ENCODE measurements around the gene MPHOSPH6.
A peak's percentile ranks its signal among the peaks of the same experiment; 100 is the strongest.
"Not testable (repeated sequence)": the region's sequence is repeated elsewhere in the genome, so short reads cannot be mapped to it uniquely, and the experiment has no call there.

Gene MPHOSPH6, protein sequence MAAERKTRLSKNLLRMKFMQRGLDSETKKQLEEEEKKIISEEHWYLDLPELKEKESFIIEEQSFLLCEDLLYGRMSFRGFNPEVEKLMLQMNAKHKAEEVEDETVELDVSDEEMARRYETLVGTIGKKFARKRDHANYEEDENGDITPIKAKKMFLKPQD

DNA sequence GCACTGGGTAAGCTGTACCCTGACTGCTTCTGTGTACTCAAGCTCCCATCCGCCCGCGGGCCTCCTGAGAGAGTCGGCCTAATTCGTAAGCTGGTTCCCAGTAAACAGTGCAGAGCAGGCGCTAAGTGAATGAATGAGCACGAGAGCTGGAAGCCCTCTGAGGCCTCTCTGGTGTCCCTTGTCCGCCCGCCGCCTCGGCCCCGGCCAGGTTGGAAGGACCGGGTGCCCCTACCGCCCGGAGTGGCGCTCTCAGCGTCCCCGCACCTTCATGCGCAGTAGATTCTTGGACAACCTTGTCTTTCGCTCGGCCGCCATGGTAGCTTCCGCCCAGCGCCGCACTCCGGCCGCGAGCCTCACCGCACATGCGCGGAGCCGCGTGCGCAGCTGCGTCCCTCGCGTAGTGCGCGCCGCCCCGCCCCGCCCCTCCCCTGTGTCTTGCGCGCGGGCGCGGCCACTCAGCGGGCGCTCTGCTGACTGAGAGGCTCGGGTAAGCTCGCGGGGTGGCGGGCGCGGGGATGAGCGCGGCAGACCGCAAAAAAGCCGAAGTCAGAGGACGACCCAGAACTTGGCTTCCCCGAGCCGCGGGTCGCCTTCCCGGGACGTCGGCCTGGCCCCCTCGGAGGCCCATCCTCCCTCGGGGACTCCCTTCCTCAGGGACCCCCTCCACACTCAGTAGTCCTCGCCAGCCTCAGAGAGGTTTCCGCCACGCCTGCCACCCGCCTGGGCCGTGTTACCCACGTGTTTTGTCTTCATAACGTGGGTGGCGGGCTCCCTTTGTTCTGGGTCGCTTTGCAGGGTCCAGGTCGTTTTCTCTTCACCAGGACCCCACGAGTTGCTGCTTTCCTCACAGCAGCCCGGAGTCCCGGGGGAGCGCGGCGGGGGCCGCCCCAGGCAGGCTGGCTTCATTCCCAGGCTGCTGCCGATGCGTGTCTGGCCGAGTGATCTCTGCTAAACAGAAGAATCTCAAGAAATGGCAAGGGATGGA, at the start of gene MPHOSPH6:
Gene MPHOSPH6 (minus strand): TSS at position 364 of the 985 bp plus-strand sequence. CDS start 49 bp downstream, at position 315.
- Mint-ChIP-seq H3K4me1 (peaks cover 34% of the 10 kb centered on the region), H3K27me3 (peaks cover 34% of the 10 kb centered on the region), H3K27ac (ENCODE audit: low read depth) (peak within 1 kb of the TSS; percentile 86), H3K9me3 (no peaks in the 10 kb centered on the region), H3K4me3 (peak within 1 kb of the TSS; percentile 88), H3K36me3 (ENCODE audit: insufficient read depth) (peaks cover 11% of the 10 kb centered on the region)
- DNase-seq (ENCODE audit: low spot score in 2 of 2) (peak; percentile 75 to 78), ATAC-seq (replicated peaks; ENCODE audit: extremely low read depth, poor library complexity, severe bottlenecking) (peak; percentile 91)

DNA sequence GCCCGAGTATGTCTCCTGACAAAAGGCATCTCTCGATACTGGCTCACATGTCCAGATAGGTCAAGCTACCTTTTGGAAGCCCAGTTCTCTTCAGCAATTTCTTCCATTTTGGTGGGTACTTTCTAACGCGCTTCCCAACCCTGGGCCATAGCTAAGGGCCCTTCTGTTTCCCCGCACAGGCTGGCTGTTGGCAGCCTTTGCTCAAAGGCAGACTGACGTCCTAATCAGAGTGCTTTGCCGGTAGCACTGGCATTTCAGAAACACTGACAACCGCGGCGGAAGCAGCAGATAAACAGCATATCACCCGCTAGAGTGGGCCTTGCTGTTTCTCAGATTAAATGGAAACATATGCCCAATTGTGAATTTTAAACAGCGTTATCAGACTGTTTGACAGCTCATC, 49.3 kb upstream of the MPHOSPH6 start:
- no peaks in the 10 kb centered on the region for H3K36me3 Mint-ChIP-seq (ENCODE audit: insufficient read depth)
- H3K4me1 Mint-ChIP-seq: no peaks in the 10 kb centered on the region
- no peak overlapping the region for H3K4me3 Mint-ChIP-seq

DNA sequence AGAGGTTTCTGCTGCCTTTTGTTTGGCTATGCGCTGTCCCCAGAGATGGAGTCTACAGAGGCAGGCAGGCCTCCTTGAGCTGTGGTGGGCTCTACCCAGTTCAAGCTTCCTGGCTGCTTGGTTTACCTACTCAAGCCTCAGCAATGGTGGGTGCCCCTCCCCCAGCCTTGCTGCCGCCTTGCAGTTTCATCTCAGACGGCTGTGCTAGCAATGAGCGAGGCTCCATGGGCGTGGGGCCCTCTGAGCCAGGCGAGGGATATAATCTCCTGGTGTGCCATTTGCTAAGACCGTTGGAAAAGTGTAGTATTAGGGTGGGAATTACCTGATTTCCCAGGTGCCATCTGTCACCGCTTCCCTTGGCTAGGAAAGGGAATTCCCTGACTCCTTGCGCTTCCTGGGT, 39.3 kb upstream of the MPHOSPH6 start:
- DNase-seq (ENCODE audit: low spot score in 2 of 2); H3K4me1 Mint-ChIP-seq; H3K36me3 Mint-ChIP-seq (ENCODE audit: insufficient read depth); H3K4me3 Mint-ChIP-seq; ATAC-seq (replicated peaks; ENCODE audit: extremely low read depth, poor library complexity, severe bottlenecking); H3K9me3 Mint-ChIP-seq; H3K27ac Mint-ChIP-seq (ENCODE audit: low read depth): not testable (repeated sequence)
- peaks cover 73% of the 10 kb centered on the region for H3K27me3 Mint-ChIP-seq

More for the DNA sequence above, 49.3 kb upstream of the MPHOSPH6 start:
- peaks cover 21% of the 10 kb centered on the region for H3K27me3 Mint-ChIP-seq
- no peak for ATAC-seq (replicated peaks; ENCODE audit: extremely low read depth, poor library complexity, severe bottlenecking)
- H3K9me3 Mint-ChIP-seq: no peaks in the 10 kb centered on the region
- DNase-seq (ENCODE audit: low spot score in 2 of 2): no peak
- no peak overlapping the region for H3K27ac Mint-ChIP-seq (ENCODE audit: low read depth)

DNA sequence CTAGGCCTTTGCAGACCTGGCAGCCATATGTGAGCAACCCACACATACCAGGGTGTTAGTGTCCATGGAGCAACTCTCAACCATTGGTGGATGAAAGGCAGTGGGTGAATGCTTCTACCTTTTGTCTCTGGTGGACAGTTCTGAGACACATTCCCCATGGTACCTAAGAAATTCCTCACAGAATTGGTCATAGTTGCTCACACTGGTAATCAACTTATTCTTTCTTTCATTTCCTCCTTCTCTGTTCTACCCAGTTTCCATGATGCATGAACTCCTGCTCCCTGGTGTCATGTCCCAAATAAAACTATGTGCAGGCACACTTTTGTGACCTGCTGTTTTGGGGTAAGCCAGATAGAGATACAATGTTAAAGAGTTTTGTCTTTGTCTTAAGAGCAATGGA, 33.2 kb upstream of the MPHOSPH6 start:
- H3K4me1 Mint-ChIP-seq: no peaks in the 10 kb centered on the region
- peaks cover 34% of the 10 kb centered on the region for H3K27me3 Mint-ChIP-seq
- H3K4me3 Mint-ChIP-seq: no peak overlapping the region
- DNase-seq (ENCODE audit: low spot score in 2 of 2) (no peak), ATAC-seq (replicated peaks; ENCODE audit: extremely low read depth, poor library complexity, severe bottlenecking) (no peak)
- no peak overlapping the region for H3K27ac Mint-ChIP-seq (ENCODE audit: low read depth)
- H3K9me3 Mint-ChIP-seq: no peaks in the 10 kb centered on the region
- no peaks in the 10 kb centered on the region for H3K36me3 Mint-ChIP-seq (ENCODE audit: insufficient read depth)

DNA sequence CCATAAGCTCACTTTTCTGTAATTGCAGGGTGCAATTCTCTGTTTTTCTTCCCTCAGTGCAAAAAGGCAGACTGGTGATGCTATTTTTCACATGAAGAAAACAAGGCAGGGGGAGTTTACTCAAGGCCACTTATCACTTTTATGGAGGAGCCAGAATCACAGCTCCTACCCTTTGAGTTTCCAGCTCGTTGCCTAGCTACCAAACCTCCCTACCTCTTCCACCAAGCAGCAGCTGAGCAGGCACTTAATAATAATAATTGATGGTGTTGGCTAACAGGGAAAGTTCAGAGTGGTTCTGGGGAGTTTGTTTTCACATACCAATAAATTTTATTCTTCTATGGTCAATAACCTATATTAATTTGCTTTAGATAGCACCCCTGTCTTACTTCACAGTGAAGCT, 31.9 kb upstream of the MPHOSPH6 start:
- no peak overlapping the region for H3K27ac Mint-ChIP-seq (ENCODE audit: low read depth)
- H3K4me1 Mint-ChIP-seq: no peaks in the 10 kb centered on the region
- no peak for DNase-seq (ENCODE audit: low spot score in 2 of 2)
- ATAC-seq (replicated peaks; ENCODE audit: extremely low read depth, poor library complexity, severe bottlenecking): no peak
- no peak overlapping the region for H3K4me3 Mint-ChIP-seq
- H3K9me3 Mint-ChIP-seq: no peaks in the 10 kb centered on the region
- H3K27me3 Mint-ChIP-seq: peaks cover 21% of the 10 kb centered on the region
- no peaks in the 10 kb centered on the region for H3K36me3 Mint-ChIP-seq (ENCODE audit: insufficient read depth)

DNA sequence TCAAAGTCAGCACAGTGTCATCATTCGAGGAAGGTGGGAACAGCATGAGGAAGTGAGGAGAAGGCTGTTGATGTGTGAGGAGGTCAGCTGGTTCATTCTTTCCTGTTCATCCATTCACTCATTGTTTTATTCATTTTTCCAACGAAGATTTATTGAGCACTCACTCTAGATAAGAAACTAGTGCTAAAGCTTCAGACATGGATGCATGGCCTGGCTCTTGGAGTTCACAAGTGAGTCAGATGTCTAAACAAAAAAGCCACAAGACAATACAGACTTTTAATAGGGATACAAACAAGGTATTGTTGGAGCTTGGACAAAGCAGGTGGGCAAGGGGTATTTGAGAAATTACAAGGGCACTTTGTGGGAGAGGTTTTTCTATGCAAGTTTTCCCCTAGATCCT, 31.3 kb upstream of the MPHOSPH6 start:
- H3K27me3 Mint-ChIP-seq: peaks cover 15% of the 10 kb centered on the region
- no peak overlapping the region for H3K4me3 Mint-ChIP-seq
- no peak for DNase-seq (ENCODE audit: low spot score in 2 of 2)
- H3K27ac Mint-ChIP-seq (ENCODE audit: low read depth): no peak overlapping the region
- H3K4me1 Mint-ChIP-seq: no peaks in the 10 kb centered on the region
- H3K36me3 Mint-ChIP-seq (ENCODE audit: insufficient read depth): no peaks in the 10 kb centered on the region
- no peak for ATAC-seq (replicated peaks; ENCODE audit: extremely low read depth, poor library complexity, severe bottlenecking)
- no peaks in the 10 kb centered on the region for H3K9me3 Mint-ChIP-seq

DNA sequence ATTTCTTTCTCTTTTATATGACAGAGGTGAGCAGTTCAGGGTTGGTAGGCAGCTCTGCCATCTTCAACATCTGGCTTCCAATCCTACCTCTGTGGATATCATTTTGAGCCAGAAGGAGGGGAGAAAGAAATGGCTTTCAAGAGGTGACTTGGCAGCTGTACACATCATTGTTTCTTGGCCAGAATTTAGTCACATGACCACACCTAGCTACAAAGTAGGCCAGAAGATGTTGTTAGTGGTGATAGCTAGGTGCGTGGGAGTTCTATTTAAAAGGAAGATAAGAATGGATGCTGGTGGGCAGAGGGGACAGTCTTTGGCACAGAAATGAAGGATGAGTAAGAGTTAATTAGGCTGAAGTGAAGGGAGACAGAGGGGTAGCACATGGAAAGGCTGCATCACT, 29.2 kb upstream of the MPHOSPH6 start:
- Mint-ChIP-seq H3K27ac (ENCODE audit: low read depth) (no peak overlapping the region), H3K27me3 (peaks cover 12% of the 10 kb centered on the region), H3K9me3 (no peaks in the 10 kb centered on the region), H3K4me3 (no peak overlapping the region), H3K36me3 (ENCODE audit: insufficient read depth) (no peaks in the 10 kb centered on the region), H3K4me1 (no peaks in the 10 kb centered on the region)
- DNase-seq (ENCODE audit: low spot score in 2 of 2): no peak
- no peak for ATAC-seq (replicated peaks; ENCODE audit: extremely low read depth, poor library complexity, severe bottlenecking)

DNA sequence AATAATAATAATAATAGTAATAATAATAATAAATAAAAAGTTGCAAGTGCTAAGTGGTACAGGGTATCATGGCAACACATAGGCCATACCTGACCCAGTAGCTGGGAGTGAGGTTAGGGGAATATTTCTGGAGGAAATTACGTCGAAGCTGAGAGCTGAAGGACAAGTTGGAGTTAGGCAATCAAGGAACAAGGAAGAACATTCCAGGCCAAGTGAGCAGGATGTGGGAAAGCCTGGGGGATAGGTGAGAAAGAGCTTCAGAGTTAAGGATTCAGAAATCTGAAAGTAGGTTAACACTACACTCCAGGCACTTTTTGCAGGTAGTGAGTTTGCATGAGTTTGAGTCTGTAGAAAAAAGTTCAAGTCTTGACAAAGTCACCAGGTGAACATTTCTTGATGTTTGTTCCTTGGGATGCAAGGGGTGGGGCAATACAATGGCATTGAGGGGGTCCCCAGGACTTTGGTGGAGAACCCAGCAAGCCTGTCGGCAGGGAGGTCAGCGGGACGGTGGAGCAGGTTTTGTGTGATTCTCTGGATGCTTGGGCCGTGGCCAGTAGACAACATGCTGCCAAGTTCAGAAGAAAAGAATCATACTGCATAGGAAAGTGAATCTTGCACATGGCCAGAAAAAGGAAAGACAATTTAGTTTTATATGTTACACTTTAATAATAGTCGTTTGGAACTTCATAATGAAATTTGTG, 27.7 kb upstream of the MPHOSPH6 start:
- H3K36me3 Mint-ChIP-seq (ENCODE audit: insufficient read depth): no peaks in the 10 kb centered on the region
- no peaks in the 10 kb centered on the region for H3K9me3 Mint-ChIP-seq
- H3K27me3 Mint-ChIP-seq: peaks cover 12% of the 10 kb centered on the region
- peaks cover 6% of the 10 kb centered on the region for H3K4me1 Mint-ChIP-seq
- no peak overlapping the region for H3K27ac Mint-ChIP-seq (ENCODE audit: low read depth)
- H3K4me3 Mint-ChIP-seq: no peak overlapping the region
- ATAC-seq (replicated peaks; ENCODE audit: extremely low read depth, poor library complexity, severe bottlenecking) (no peak), DNase-seq (ENCODE audit: low spot score in 2 of 2) (no peak)

DNA sequence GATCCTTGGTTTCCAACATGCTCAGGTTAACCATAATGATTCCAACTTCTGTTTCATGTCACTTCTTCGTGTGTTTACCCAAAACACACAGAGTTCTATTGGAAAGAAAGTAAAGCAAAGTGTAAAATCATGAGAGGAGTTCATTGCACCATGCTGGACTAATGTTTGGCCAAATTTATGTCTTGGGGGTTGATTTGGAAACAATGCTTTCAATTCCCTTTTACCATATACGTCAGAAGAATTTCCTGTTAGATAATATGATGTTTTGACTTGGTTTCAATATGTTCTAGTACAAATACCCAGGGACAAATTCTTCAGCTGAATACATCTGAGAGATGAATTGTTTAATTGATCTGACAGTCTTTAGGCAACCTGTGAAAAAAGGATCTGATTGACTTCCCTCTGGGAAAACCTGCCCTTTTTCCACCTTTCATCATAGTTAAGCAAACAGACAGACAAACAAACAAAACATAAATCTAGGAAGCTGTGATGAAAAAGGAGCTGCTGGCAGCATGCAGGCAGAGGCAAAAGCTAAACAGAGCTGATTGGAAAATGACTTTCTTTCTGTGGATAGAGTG, 26.0 kb upstream of the MPHOSPH6 start:
- H3K4me3 Mint-ChIP-seq: no peak overlapping the region
- no peaks in the 10 kb centered on the region for H3K36me3 Mint-ChIP-seq (ENCODE audit: insufficient read depth)
- no peak overlapping the region for H3K27ac Mint-ChIP-seq (ENCODE audit: low read depth)
- H3K27me3 Mint-ChIP-seq: peaks cover 4% of the 10 kb centered on the region
- peaks cover 10% of the 10 kb centered on the region for H3K4me1 Mint-ChIP-seq
- H3K9me3 Mint-ChIP-seq: no peaks in the 10 kb centered on the region
- DNase-seq (ENCODE audit: low spot score in 2 of 2) (no peak), ATAC-seq (replicated peaks; ENCODE audit: extremely low read depth, poor library complexity, severe bottlenecking) (no peak)

DNA sequence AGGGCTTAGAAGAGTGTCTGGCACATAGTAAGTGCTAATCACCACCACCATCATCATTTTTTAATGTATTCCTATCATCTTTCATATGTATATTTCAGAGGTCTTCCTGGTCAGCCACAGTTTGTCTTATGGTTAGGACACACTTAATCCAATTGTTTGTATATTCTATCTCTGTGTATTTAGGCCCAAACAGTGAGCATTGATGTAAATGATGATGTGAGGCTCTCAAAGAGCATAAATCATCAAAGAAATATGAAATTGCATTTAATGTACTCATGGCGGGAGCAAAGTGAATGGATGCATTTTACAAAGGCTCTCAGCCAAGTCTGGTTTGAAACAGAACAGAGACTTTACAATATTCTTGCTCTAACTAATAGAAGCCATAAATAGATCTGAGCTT, 24.1 kb upstream of the MPHOSPH6 start:
- Mint-ChIP-seq H3K4me3 (no peak overlapping the region), H3K36me3 (ENCODE audit: insufficient read depth) (no peaks in the 10 kb centered on the region), H3K9me3 (no peaks in the 10 kb centered on the region), H3K4me1 (peaks cover 10% of the 10 kb centered on the region), H3K27me3 (peaks cover 9% of the 10 kb centered on the region), H3K27ac (ENCODE audit: low read depth) (no peak overlapping the region)
- DNase-seq (ENCODE audit: low spot score in 2 of 2) (no peak), ATAC-seq (replicated peaks; ENCODE audit: extremely low read depth, poor library complexity, severe bottlenecking) (no peak)

DNA sequence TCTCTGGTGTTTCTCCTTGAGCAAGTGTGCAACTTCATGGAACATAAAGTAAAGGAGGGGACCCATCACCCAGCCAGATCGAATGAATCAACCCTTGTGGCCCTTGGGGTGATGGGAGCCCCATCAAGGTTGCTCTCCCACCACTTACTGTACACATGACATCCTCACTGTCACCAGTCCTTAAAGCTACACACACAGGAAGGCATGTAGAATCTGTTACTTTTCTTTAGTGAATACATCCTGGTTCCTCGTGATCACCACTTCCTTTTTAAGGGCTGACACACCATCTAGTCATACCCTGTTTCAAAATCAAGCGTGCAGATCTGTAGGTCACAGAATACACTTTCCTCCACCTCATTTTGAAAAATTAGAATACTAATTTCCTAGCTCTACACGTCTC, 22.6 kb upstream of the MPHOSPH6 start:
- Mint-ChIP-seq H3K27ac (ENCODE audit: low read depth) (peak overlapping the region; percentile 29), H3K4me1 (peaks cover 10% of the 10 kb centered on the region), H3K27me3 (peaks cover 13% of the 10 kb centered on the region), H3K4me3 (no peak overlapping the region), H3K36me3 (ENCODE audit: insufficient read depth) (no peaks in the 10 kb centered on the region), H3K9me3 (no peaks in the 10 kb centered on the region)
- DNase-seq (ENCODE audit: low spot score in 2 of 2) (no peak), ATAC-seq (replicated peaks; ENCODE audit: extremely low read depth, poor library complexity, severe bottlenecking) (peak; percentile 84)

DNA sequence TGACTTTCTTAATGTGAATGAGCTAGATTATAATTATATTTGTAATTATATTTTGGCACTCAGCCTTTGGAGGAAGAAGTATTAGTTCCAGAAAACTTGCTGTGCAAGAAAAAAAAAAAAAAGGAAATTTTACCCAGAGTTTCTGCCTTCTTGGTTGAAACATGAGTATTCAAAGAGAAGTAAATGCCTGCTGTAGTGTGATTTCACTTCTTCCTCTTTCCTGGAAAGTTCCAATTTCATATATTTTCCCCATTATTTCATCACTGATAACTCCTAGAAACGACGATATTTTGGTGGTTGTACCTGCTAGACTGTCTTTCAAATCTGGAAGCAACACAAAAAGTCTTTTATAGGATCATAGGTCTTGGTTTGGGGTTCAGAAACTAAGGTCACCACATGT, 20.4 kb upstream of the MPHOSPH6 start:
- no peaks in the 10 kb centered on the region for H3K36me3 Mint-ChIP-seq (ENCODE audit: insufficient read depth)
- H3K4me1 Mint-ChIP-seq: peaks cover 10% of the 10 kb centered on the region
- no peaks in the 10 kb centered on the region for H3K9me3 Mint-ChIP-seq
- ATAC-seq (replicated peaks; ENCODE audit: extremely low read depth, poor library complexity, severe bottlenecking): no peak
- H3K4me3 Mint-ChIP-seq: no peak overlapping the region
- DNase-seq (ENCODE audit: low spot score in 2 of 2): no peak
- peaks cover 29% of the 10 kb centered on the region for H3K27me3 Mint-ChIP-seq
- H3K27ac Mint-ChIP-seq (ENCODE audit: low read depth): no peak overlapping the region

Data from central memory CD8-positive, alpha-beta T cell (primary cell).